ENCODE results near the gene PRRG2.

DNA sequence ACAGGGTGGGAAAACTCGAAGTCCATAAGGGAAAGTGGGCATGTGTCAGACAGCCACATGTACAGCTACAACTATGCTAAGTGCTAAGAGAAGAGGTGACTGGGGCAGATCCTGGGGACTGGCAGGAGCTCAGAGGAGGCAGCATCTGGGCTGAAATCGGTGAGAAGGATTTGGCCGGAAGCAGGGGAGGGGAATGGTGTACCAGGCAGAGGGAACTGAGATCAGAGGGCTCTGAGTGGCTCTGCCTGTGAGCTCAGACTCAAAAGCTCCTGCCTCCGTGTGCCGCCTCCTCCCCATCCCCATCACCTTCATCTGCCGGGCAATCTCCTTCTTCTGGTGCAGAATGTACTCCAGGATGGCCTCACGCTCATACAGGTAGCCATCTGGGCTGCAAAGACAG is 22.5 kb upstream of the PRRG2 start:
- no peak for TF ChIP-seq POLR2AphosphoS5 (IDR thresholded peaks at IDR 0.05)
- TF ChIP-seq CTCF (IDR thresholded peaks at IDR 0.05) = no peak

All from esophagus muscularis mucosa (tissue), 3 donors.